Astrocyte (in vitro differentiated cells and primary cell): ENCODE results near the gene HNRNPDL. TPM values are rescaled to one million over a fixed set of nuclear protein-coding genes. Genes with fewer than 3 reads are reported as not detected.

Source experiments
- DNase-seq: peaks from one replicate; pipeline ENCODE4 v3.0.0-alpha.2; 2010; ENCODE audit warnings: low read depth
- FAIRE-seq: peaks from 2 replicates; lab custom pipeline; 2011; peaks lifted over from hg19 to GRCh38; lab: Jason Lieb, UNC
- H2AFZ ChIP-seq: 2 replicates; pipeline ENCODE4 v1.6.0; 2012; ENCODE audit warnings: low read depth, low read length, inconsistent platforms
- H3K27ac ChIP-seq: 2 replicates; pipeline ENCODE4 v1.5.1; 2011; ENCODE audit warnings: low read depth, low read length, inconsistent platforms
- H3K27me3 ChIP-seq: 2 replicates; pipeline ENCODE4 v1.6.0; 2011; ENCODE audit warnings: low read length, inconsistent platforms; ENCODE audit not compliant: insufficient read depth
- H3K36me3 ChIP-seq: 2 replicates; pipeline ENCODE4 v1.5.1; 2011; ENCODE audit warnings: low read length, inconsistent platforms; ENCODE audit not compliant: insufficient read depth
- H3K4me1 ChIP-seq: 2 replicates; pipeline ENCODE4 v1.5.1; 2011; ENCODE audit warnings: low read length, inconsistent platforms; ENCODE audit not compliant: insufficient read depth
- H3K4me2 ChIP-seq: 2 replicates; pipeline ENCODE4 v1.6.0; 2012; ENCODE audit warnings: low read length, inconsistent platforms
- H3K4me3 ChIP-seq: 2 replicates; pipeline ENCODE4 v1.5.1; 2011; ENCODE audit warnings: low read depth, mild to moderate bottlenecking, low read length, inconsistent platforms; ENCODE audit not compliant: insufficient read depth
- H3K79me2 ChIP-seq: 2 replicates; pipeline ENCODE4 v1.6.0; 2012; ENCODE audit warnings: mild to moderate bottlenecking, low read length, inconsistent platforms; ENCODE audit not compliant: insufficient read depth
- H3K9ac ChIP-seq: 2 replicates; pipeline ENCODE4 v1.6.0; 2012; ENCODE audit warnings: mild to moderate bottlenecking, low read length, inconsistent platforms
- H3K9me3 ChIP-seq: 2 replicates; pipeline ENCODE4 v1.5.1; 2012; ENCODE audit warnings: low read depth, mild to moderate bottlenecking, low read length, inconsistent platforms; ENCODE audit not compliant: insufficient read depth
- H4K20me1 ChIP-seq: 2 replicates; pipeline ENCODE4 v1.6.0; 2012; ENCODE audit warnings: low read length, inconsistent platforms; ENCODE audit not compliant: insufficient read depth
- H3K27ac Mint-ChIP-seq: one replicate; pipeline ENCODE4 v1.8.0; 2021; ENCODE audit warnings: mild to moderate bottlenecking, mixed read lengths; ENCODE audit not compliant: unreplicated experiment
- H3K27me3 Mint-ChIP-seq: one replicate; pipeline ENCODE4 v1.8.0; 2021; ENCODE audit warnings: low read depth, mixed read lengths; ENCODE audit not compliant: unreplicated experiment
- H3K36me3 Mint-ChIP-seq: one replicate; pipeline ENCODE4 v1.8.0; 2021; ENCODE audit warnings: low read depth, mixed read lengths; ENCODE audit not compliant: unreplicated experiment
- H3K4me1 Mint-ChIP-seq: one replicate; pipeline ENCODE4 v1.8.0; 2021; ENCODE audit warnings: low read depth, mixed read lengths; ENCODE audit not compliant: unreplicated experiment
- H3K4me3 Mint-ChIP-seq: one replicate; pipeline ENCODE4 v1.8.0; 2021; ENCODE audit warnings: mild to moderate bottlenecking, moderate library complexity, mixed read lengths; ENCODE audit not compliant: unreplicated experiment
- H3K9me3 Mint-ChIP-seq: one replicate; pipeline ENCODE4 v1.8.0; 2021; ENCODE audit warnings: mild to moderate bottlenecking, mixed read lengths; ENCODE audit not compliant: unreplicated experiment
- CTCF ChIP-seq: IDR thresholded peaks from 2 replicates; pipeline ENCODE4 v1.5.1; 2011; ENCODE audit warnings: low read depth, mild to moderate bottlenecking, inconsistent platforms, low read length, moderate library complexity; ENCODE audit not compliant: insufficient read depth
- EZH2 ChIP-seq: IDR thresholded peaks from 2 replicates; pipeline ENCODE4 v1.6.1; 2012; ENCODE audit warnings: mild to moderate bottlenecking, low read length, inconsistent platforms; ENCODE audit not compliant: insufficient read depth
- total RNA-seq: library from RNA; stranded (reverse); gene quantifications from 2 replicates; pipeline ENCODE4 v1.2.1, GENCODE V29; 2021

HNRNPDL gene
- total RNA-seq, 1 donor from 2014 or later: 220 TPM

- TF ChIP-seq CTCF: no peak
- no peak for TF ChIP-seq EZH2
- H3K27me3 Mint-ChIP-seq: no peaks in the 10 kb centered on the region
These were observed 31.4 kb upstream of the HNRNPDL start for GRCh38 chr4:82461710-82462109.

GRCh38 chr4:82458729-82459128 is 28.5 kb upstream of the HNRNPDL start:
- H3K4me2 ChIP-seq: no peak overlapping the region
- no peak overlapping the region for H3K9ac ChIP-seq
- no peak overlapping the region for H2AFZ ChIP-seq
- H3K4me1 ChIP-seq: no peaks in the 10 kb centered on the region
- H3K4me1 Mint-ChIP-seq: peaks cover 5% of the 10 kb centered on the region
- no peaks in the 10 kb centered on the region for H3K9me3 ChIP-seq
- H3K36me3 Mint-ChIP-seq: peaks cover 8% of the 10 kb centered on the region
- no peak overlapping the region for H3K4me3 Mint-ChIP-seq
- no peaks in the 10 kb centered on the region for H4K20me1 ChIP-seq
- TF ChIP-seq EZH2: no peak
- FAIRE-seq (no peak), DNase-seq (no peak)
- H3K4me3 ChIP-seq: no peak overlapping the region
- H3K36me3 ChIP-seq: peaks cover 23% of the 10 kb centered on the region
- H3K9me3 Mint-ChIP-seq: no peaks in the 10 kb centered on the region
- no peaks in the 10 kb centered on the region for H3K27me3 ChIP-seq
- H3K27ac ChIP-seq: no peak overlapping the region
- H3K27me3 Mint-ChIP-seq: no peaks in the 10 kb centered on the region
- no peaks in the 10 kb centered on the region for H3K79me2 ChIP-seq
- H3K27ac Mint-ChIP-seq: peak overlapping the region; percentile 19

More at GRCh38 chr4:82461710-82462109, 31.4 kb upstream of the HNRNPDL start:
- Histone ChIP-seq H3K27me3 (no peaks in the 10 kb centered on the region), H3K4me1 (no peaks in the 10 kb centered on the region), H3K36me3 (peaks cover 24% of the 10 kb centered on the region), H2AFZ (no peak overlapping the region), H3K9me3 (no peaks in the 10 kb centered on the region), H4K20me1 (no peaks in the 10 kb centered on the region), H3K4me3 (no peak overlapping the region), H3K4me2 (no peak overlapping the region), H3K27ac (no peak overlapping the region), H3K9ac (no peak overlapping the region), H3K79me2 (no peaks in the 10 kb centered on the region)
- H3K9me3 Mint-ChIP-seq: no peaks in the 10 kb centered on the region
- DNase-seq: no peak
- H3K4me3 Mint-ChIP-seq: no peak overlapping the region
- no peak overlapping the region for H3K27ac Mint-ChIP-seq
- peaks cover 5% of the 10 kb centered on the region for H3K4me1 Mint-ChIP-seq
- FAIRE-seq: no peak
- H3K36me3 Mint-ChIP-seq: peaks cover 6% of the 10 kb centered on the region

GRCh38 chr4:82457266-82457665 is 27.0 kb upstream of the HNRNPDL start:
- H3K36me3 Mint-ChIP-seq: peaks cover 8% of the 10 kb centered on the region
- Histone ChIP-seq H2AFZ (no peak overlapping the region), H3K4me1 (no peaks in the 10 kb centered on the region), H3K79me2 (no peaks in the 10 kb centered on the region), H3K27me3 (no peaks in the 10 kb centered on the region), H3K9me3 (no peaks in the 10 kb centered on the region), H3K9ac (no peak overlapping the region), H4K20me1 (no peaks in the 10 kb centered on the region), H3K4me2 (no peak overlapping the region), H3K36me3 (peaks cover 20% of the 10 kb centered on the region), H3K27ac (no peak overlapping the region), H3K4me3 (no peak overlapping the region)
- no peak overlapping the region for H3K4me3 Mint-ChIP-seq
- H3K9me3 Mint-ChIP-seq: no peaks in the 10 kb centered on the region
- no peak overlapping the region for H3K27ac Mint-ChIP-seq
- no peaks in the 10 kb centered on the region for H3K27me3 Mint-ChIP-seq
- peaks cover 5% of the 10 kb centered on the region for H3K4me1 Mint-ChIP-seq
- TF ChIP-seq CTCF: no peak
- no peak for TF ChIP-seq EZH2
- no peak for DNase-seq
- FAIRE-seq: no peak
